Measurements from ENCODE around the gene FPR2. TPM values are rescaled to one million over a fixed set of nuclear protein-coding genes. Genes with fewer than 3 reads are reported as not detected.

Gene FPR2
- total and polyA plus RNA-seq, 9 of the 15 experiments (the other 6 are each of a cell fraction or from before 2014, with no cell fraction given), result 0.03 to 0.15 (median 0.07) TPM; not detected in 6

DNA sequence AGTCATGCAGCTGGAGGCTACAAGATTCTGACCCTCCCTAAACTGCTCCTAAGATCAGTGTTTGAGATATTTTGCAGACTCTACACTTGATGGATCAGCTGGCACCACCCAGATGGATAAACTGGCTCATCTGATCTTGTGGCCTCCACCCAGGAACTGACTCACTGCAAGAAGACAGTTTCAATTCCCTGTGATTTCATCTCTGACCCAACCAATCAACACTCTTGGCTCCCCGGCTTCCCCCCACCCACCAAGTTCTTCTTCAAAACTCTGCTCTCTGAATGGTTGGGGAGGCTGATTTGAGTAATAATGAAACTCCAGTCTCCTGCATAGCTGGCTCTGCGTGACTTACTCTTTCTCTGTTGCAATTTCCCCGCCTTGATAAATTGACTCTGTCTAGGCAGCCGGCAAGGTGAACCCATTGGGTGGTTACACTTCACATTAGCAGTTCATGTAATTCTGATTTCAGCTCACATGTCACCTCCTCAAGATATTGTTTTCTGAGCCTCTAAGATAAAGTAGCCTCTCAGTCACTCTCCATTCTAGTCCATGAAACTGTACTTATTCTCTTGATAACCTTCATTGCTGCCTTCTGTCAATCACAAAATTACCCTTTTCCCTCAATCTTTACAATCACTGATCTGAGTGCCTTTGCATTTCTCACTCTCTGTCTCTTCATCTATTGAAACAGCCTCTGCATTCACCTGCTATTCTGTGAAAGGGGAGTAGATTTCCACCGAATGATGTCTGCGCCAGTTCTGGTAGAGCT lies 24.1 kb downstream of the FPR2 start (continued):
- peak; percentile 79; the same call in 1 of the 2 replicates for TF ChIP-seq ATF3 (IDR thresholded peaks at IDR 0.05)
- no peak for TF ChIP-seq ATF3 (CRISPR knock-in tag; conservative IDR thresholded peaks at IDR 0.05)
- no peak for TF ChIP-seq ZNF57 (CRISPR knock-in tag; IDR thresholded peaks at IDR 0.05)
- no peak for TF ChIP-seq THAP12 (CRISPR knock-in tag; IDR thresholded peaks at IDR 0.05)
- no peak for TF ChIP-seq CEBPG (CRISPR knock-in tag; IDR thresholded peaks at IDR 0.05)
- peak; percentile 70 to 87 for TF ChIP-seq CEBPG (tag; conservative IDR thresholded peaks at IDR 0.05 in 1 of 2, IDR thresholded peaks at IDR 0.05 in 1 of 2)
- no peak for TF ChIP-seq ZNF79 (CRISPR knock-in tag; IDR thresholded peaks at IDR 0.05; ENCODE audit: low read depth)
- TF ChIP-seq SRSF1 (IDR thresholded peaks at IDR 0.05; ENCODE audit: low read depth, low read length), result no peak
- no peak for TF ChIP-seq ELF4 (CRISPR knock-in tag; IDR thresholded peaks at IDR 0.05)
- peak; percentile 62 for TF ChIP-seq SMARCA4 (IDR thresholded peaks at IDR 0.05)
- TF ChIP-seq POLR3A (IDR thresholded peaks at IDR 0.05; ENCODE audit: borderline replicate concordance, extremely low read depth, insufficient read depth, insufficient read length), result no peak
- TF ChIP-seq MBD2 (IDR thresholded peaks at IDR 0.05; ENCODE audit: borderline replicate concordance, low read depth), result peak; percentile 59; the same call in 1 of the 2 replicates
- no peak for TF ChIP-seq ETV6 (IDR thresholded peaks at IDR 0.05; ENCODE audit: borderline replicate concordance in 1 of 2, low read depth in 2 of 2, low read length in 1 of 2)
- no peak for TF ChIP-seq ETV6 (CRISPR knock-in tag; IDR thresholded peaks at IDR 0.05; ENCODE audit: borderline replicate concordance)
- no peak; a peak in 1 of 4 replicates for TF ChIP-seq MNT (conservative IDR thresholded peaks at IDR 0.05)
- no peak for TF ChIP-seq CAMTA2 (CRISPR knock-in tag; conservative IDR thresholded peaks at IDR 0.05)
- peak; percentile 59 for TF ChIP-seq SMARCE1 (IDR thresholded peaks at IDR 0.05)
- TF ChIP-seq TCF3 (CRISPR knock-in tag; IDR thresholded peaks at IDR 0.05), result peak; percentile 9; the same call in 1 of the 2 replicates
- peak in 1 of 2 experiments; percentile 43; a peak in 1 of 4 replicates for TF ChIP-seq HDAC1 (IDR thresholded peaks at IDR 0.05)
- no peak for TF ChIP-seq ZNF253 (CRISPR knock-in tag; conservative IDR thresholded peaks at IDR 0.05)
- no peak for TF ChIP-seq RAD21 (CRISPR knock-in tag; conservative IDR thresholded peaks at IDR 0.05 in 1 of 2, IDR thresholded peaks at IDR 0.05 in 1 of 2)
- TF ChIP-seq, protein P1, sequence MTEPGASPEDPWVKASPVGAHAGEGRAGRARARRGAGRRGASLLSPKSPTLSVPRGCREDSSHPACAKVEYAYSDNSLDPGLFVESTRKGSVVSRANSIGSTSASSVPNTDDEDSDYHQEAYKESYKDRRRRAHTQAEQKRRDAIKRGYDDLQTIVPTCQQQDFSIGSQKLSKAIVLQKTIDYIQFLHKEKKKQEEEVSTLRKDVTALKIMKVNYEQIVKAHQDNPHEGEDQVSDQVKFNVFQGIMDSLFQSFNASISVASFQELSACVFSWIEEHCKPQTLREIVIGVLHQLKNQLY (CRISPR knock-in tag; conservative IDR thresholded peaks at IDR 0.05), result no peak

Data from K562 (cell line).